ENCODE measurements around the gene LONP2. TPM values are rescaled to one million over a fixed set of nuclear protein-coding genes. Genes with fewer than 3 reads are reported as not detected.

LONP2 gene
- total and polyA plus RNA-seq, 2 experiments from 2014 or later, result 12.4 to 25.2 TPM

DNA sequence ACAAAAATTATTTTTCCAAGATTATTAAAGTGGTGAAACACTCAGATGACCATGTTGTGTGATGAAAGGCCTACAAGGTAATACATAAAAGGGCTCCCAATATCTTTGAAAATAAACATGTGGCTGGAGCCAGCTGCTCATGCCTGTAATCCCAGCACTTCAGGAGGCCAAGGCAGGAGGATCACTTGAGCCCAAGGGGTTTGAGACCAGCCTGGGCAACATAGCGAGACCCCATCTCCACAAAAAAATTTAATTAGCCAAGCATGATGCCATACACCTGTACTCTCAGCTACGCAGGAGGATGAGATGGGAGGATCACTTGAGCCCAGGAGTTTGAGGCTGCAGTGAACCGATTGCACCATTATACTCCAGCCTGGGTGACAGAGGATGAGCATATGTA is 114.3 kb downstream of the LONP2 start:
- Histone ChIP-seq H3K4me3 (no peak overlapping the region), H3F3A (replicated peaks; ENCODE audit: low read depth) (no peaks in the 10 kb centered on the region), H3K27ac (ENCODE audit: low read depth) (no peak overlapping the region), H3K4me1 (ENCODE audit: insufficient read depth) (0 out of 2 replicates have a peak, but pooled peaks cover under 1% of the 10 kb centered on the region), H3K9me2 (ENCODE audit: insufficient read depth) (no peaks in the 10 kb centered on the region), H3K27me3 (ENCODE audit: insufficient read depth) (no peaks in the 10 kb centered on the region), H4K20me1 (replicated peaks; ENCODE audit: insufficient read depth) (peaks cover 40% of the 10 kb centered on the region), H3K36me3 (ENCODE audit: insufficient read depth) (no peaks in the 10 kb centered on the region), H3K79me2 (replicated peaks; ENCODE audit: insufficient read depth) (peaks cover 87% of the 10 kb centered on the region), H3K4me2 (no peak overlapping the region), H2AFZ (no peak overlapping the region)
- ATAC-seq (no peak), DNase-seq (ENCODE audit: low spot score) (no peak)
- no peak overlapping the region for H3K27ac Mint-ChIP-seq
- no peaks in the 10 kb centered on the region for H3K9me3 Mint-ChIP-seq
- TF ChIP-seq REST (IDR thresholded peaks at IDR 0.05; ENCODE audit: unreplicated experiment) (no peak), EZH2phosphoT487 (IDR thresholded peaks at IDR 0.05; ENCODE audit: unreplicated experiment) (no peak), ZNF331 (CRISPR knock-in tag; IDR thresholded peaks at IDR 0.05; ENCODE audit: low read depth) (no peak), POLR2AphosphoS5 (IDR thresholded peaks at IDR 0.05; ENCODE audit: low read depth) (no peak), STAT1 (IDR thresholded peaks at IDR 0.05; ENCODE audit: unreplicated experiment) (no peak)
- H3K4me3 Mint-ChIP-seq, result no peak overlapping the region
- H3K4me1 Mint-ChIP-seq, result peaks cover 17% of the 10 kb centered on the region
- peaks cover 33% of the 10 kb centered on the region for H3K36me3 Mint-ChIP-seq (ENCODE audit: low read depth)
- peaks cover 2% of the 10 kb centered on the region for H3K27me3 Mint-ChIP-seq (ENCODE audit: insufficient read depth, low read depth, poor library complexity)

- no peak for TF ChIP-seq CREB1 (CRISPR knock-in tag; IDR thresholded peaks at IDR 0.05; ENCODE audit: low read depth)
- no peak for TF ChIP-seq ZNF331 (CRISPR knock-in tag; IDR thresholded peaks at IDR 0.05; ENCODE audit: low read depth)
- TF ChIP-seq STAT1 (IDR thresholded peaks at IDR 0.05; ENCODE audit: unreplicated experiment), result no peak
- TF ChIP-seq JUNB (IDR thresholded peaks at IDR 0.05; ENCODE audit: unreplicated experiment), result no peak
- no peak for ATAC-seq
- Histone ChIP-seq H3K27me3 (ENCODE audit: insufficient read depth) (no peaks in the 10 kb centered on the region), H3K4me3 (no peak overlapping the region), H2AFZ (no peak overlapping the region), H3K4me1 (ENCODE audit: insufficient read depth) (peaks cover 13% of the 10 kb centered on the region), H4K20me1 (replicated peaks; ENCODE audit: insufficient read depth) (peaks cover 44% of the 10 kb centered on the region), H3F3A (replicated peaks; ENCODE audit: low read depth) (peaks cover under 1% of the 10 kb centered on the region; the same call in 1 of the 2 replicates), H3K79me2 (replicated peaks; ENCODE audit: insufficient read depth) (peaks cover 97% of the 10 kb centered on the region), H3K9me2 (ENCODE audit: insufficient read depth) (no peaks in the 10 kb centered on the region), H3K36me3 (ENCODE audit: insufficient read depth) (no peaks in the 10 kb centered on the region), H3K27ac (ENCODE audit: low read depth) (no peak overlapping the region), H3K4me2 (no peak overlapping the region)
- Mint-ChIP-seq H3K27ac (no peak overlapping the region), H3K36me3 (ENCODE audit: low read depth) (peaks cover 22% of the 10 kb centered on the region), H3K9me3 (no peaks in the 10 kb centered on the region), H3K4me1 (peaks cover 24% of the 10 kb centered on the region), H3K27me3 (ENCODE audit: insufficient read depth, low read depth, poor library complexity) (no peaks in the 10 kb centered on the region), H3K4me3 (no peak overlapping the region)
- no peak for DNase-seq (ENCODE audit: low spot score)
Measured at GRCh38 chr16:48359983-48360382, 115.9 kb downstream of the LONP2 start.

GRCh38 chr16:48361012-48361411 is 116.9 kb downstream of the LONP2 start:
- Histone ChIP-seq H3K9me2 (ENCODE audit: insufficient read depth) (no peaks in the 10 kb centered on the region), H3F3A (replicated peaks; ENCODE audit: low read depth) (peaks cover 7% of the 10 kb centered on the region; the same call in 1 of the 2 replicates), H3K4me2 (no peak overlapping the region), H3K79me2 (replicated peaks; ENCODE audit: insufficient read depth) (peaks cover 95% of the 10 kb centered on the region), H3K27ac (ENCODE audit: low read depth) (no peak overlapping the region), H2AFZ (no peak overlapping the region), H3K4me1 (ENCODE audit: insufficient read depth) (peaks cover 19% of the 10 kb centered on the region), H3K4me3 (no peak overlapping the region), H4K20me1 (replicated peaks; ENCODE audit: insufficient read depth) (peaks cover 40% of the 10 kb centered on the region), H3K27me3 (ENCODE audit: insufficient read depth) (no peaks in the 10 kb centered on the region), H3K36me3 (ENCODE audit: insufficient read depth) (no peaks in the 10 kb centered on the region)
- Mint-ChIP-seq H3K27ac (no peak overlapping the region), H3K27me3 (ENCODE audit: insufficient read depth, low read depth, poor library complexity) (no peaks in the 10 kb centered on the region), H3K36me3 (ENCODE audit: low read depth) (peaks cover 16% of the 10 kb centered on the region), H3K9me3 (no peaks in the 10 kb centered on the region), H3K4me1 (peaks cover 31% of the 10 kb centered on the region), H3K4me3 (no peak overlapping the region)
- ATAC-seq (no peak), DNase-seq (ENCODE audit: low spot score) (no peak)
- TF ChIP-seq EZH2phosphoT487 (IDR thresholded peaks at IDR 0.05; ENCODE audit: unreplicated experiment) (no peak), ZNF462 (CRISPR knock-in tag; IDR thresholded peaks at IDR 0.05) (no peak)

Data from GM23338 (cell line).